DMS53 (cell line): Measurements from ENCODE around the gene HLA-C.
"Not testable (repeated sequence)": the region's sequence is repeated elsewhere in the genome, so short reads cannot be mapped to it uniquely, and the experiment has no call there.

Experiments
- DNase-seq: peaks from one replicate; lab custom pipeline; 2025; lab: John Stamatoyannopoulos, UW

Gene HLA-C

GRCh38 chr6:31270788-31271640 lies 878 bp downstream of the HLA-C start:
- peak; percentile 80 for DNase-seq

GRCh38 chr6:31268836-31269235 lies 3.1 kb downstream of the HLA-C start:
- DNase-seq, result no peak

GRCh38 chr6:31268369-31268765 lies 3.5 kb downstream of the HLA-C start:
- no peak for DNase-seq

GRCh38 chr6:31267651-31268368 lies 4.1 kb downstream of the HLA-C start:
- DNase-seq, result peak; percentile 29

GRCh38 chr6:31266567-31267360 lies 5.1 kb downstream of the HLA-C start:
- DNase-seq, result no peak

- DNase-seq, result no peak
Observed at GRCh38 chr6:31265926-31266325, 6.0 kb downstream of the HLA-C start.

- DNase-seq, result not testable (repeated sequence)
Observed at GRCh38 chr6:31263346-31263933, 8.5 kb downstream of the HLA-C start.

GRCh38 chr6:31259995-31260394 lies 11.9 kb downstream of the HLA-C start:
- peak; percentile 25 for DNase-seq

GRCh38 chr6:31252625-31253024 lies 19.3 kb downstream of the HLA-C start:
- no peak for DNase-seq

- DNase-seq, result no peak
Observed at GRCh38 chr6:31251261-31251660, 20.6 kb downstream of the HLA-C start.

GRCh38 chr6:31249184-31249583 lies 22.7 kb downstream of the HLA-C start:
- DNase-seq, result no peak

GRCh38 chr6:31247813-31248212 lies 24.1 kb downstream of the HLA-C start:
- DNase-seq, result no peak

GRCh38 chr6:31246051-31246521 lies 25.8 kb downstream of the HLA-C start:
- peak; percentile 92 for DNase-seq

- no peak for DNase-seq
Observed at GRCh38 chr6:31243508-31243907, 28.4 kb downstream of the HLA-C start.

GRCh38 chr6:31239854-31240253 lies 32.0 kb downstream of the HLA-C start:
- peak; percentile 72 for DNase-seq

- DNase-seq, result not testable (repeated sequence)
Observed at GRCh38 chr6:31234101-31234500, 37.8 kb downstream of the HLA-C start.

- DNase-seq, result no peak
Observed at GRCh38 chr6:31228476-31228875, 43.4 kb downstream of the HLA-C start.

- no peak for DNase-seq
Observed at GRCh38 chr6:31227143-31227542, 44.7 kb downstream of the HLA-C start.

GRCh38 chr6:31225735-31226134 lies 46.2 kb downstream of the HLA-C start:
- no peak for DNase-seq

GRCh38 chr6:31222496-31222895 lies 49.4 kb downstream of the HLA-C start:
- no peak for DNase-seq
